Coronary artery (tissue), 2 donors: Measurements from ENCODE around the gene IQCK.

Source experiments
- DNase-seq: peaks from one replicate; pipeline ENCODE4 v3.0.0-alpha.2; 2017; ENCODE audit warnings: low spot score
- H3K27ac ChIP-seq, 2 donors: fragments of 200-600 bp; sonication (generic); one replicate each; pipeline ENCODE4 v1.5.1; 2016 to 2019
- H3K4me3 ChIP-seq: fragments of 200-600 bp; sonication (generic); 2 replicates; pipeline ENCODE4 v1.5.1; 2016; ENCODE audit warnings: mild to moderate bottlenecking, moderate library complexity
- TF ChIP-seq, protein P1 (sequence below): fragments of 200-600 bp; sonication (generic); IDR thresholded peaks from one replicate; pipeline ENCODE4 v1.5.1; 2019; ENCODE audit warnings: antibody characterized with exemption

Gene IQCK

DNA sequence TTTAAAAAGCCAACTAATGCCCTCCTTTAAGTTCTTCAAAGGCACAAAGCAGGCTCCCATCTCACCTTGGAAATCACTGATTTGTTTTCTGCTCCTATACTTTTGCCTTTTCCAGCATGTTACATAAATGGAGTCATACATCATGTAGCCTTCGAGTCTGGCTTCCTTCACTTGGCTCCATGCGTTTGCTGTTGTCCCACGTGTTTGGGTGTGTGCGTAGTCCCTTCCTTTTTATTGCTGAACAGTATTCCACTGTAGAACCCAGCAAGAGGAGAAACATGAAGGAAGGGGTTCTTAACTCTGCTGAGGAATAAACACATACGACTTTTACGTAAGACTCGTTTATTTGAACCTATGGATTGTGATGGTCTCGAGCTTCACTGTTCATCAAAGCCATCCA, 84.5 kb downstream of the IQCK start:
- H3K4me3 ChIP-seq = no peak overlapping the region
- no peak for DNase-seq
- H3K27ac ChIP-seq = no peak overlapping the region
- TF ChIP-seq, protein P1, sequence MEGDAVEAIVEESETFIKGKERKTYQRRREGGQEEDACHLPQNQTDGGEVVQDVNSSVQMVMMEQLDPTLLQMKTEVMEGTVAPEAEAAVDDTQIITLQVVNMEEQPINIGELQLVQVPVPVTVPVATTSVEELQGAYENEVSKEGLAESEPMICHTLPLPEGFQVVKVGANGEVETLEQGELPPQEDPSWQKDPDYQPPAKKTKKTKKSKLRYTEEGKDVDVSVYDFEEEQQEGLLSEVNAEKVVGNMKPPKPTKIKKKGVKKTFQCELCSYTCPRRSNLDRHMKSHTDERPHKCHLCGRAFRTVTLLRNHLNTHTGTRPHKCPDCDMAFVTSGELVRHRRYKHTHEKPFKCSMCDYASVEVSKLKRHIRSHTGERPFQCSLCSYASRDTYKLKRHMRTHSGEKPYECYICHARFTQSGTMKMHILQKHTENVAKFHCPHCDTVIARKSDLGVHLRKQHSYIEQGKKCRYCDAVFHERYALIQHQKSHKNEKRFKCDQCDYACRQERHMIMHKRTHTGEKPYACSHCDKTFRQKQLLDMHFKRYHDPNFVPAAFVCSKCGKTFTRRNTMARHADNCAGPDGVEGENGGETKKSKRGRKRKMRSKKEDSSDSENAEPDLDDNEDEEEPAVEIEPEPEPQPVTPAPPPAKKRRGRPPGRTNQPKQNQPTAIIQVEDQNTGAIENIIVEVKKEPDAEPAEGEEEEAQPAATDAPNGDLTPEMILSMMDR = no peak

DNA sequence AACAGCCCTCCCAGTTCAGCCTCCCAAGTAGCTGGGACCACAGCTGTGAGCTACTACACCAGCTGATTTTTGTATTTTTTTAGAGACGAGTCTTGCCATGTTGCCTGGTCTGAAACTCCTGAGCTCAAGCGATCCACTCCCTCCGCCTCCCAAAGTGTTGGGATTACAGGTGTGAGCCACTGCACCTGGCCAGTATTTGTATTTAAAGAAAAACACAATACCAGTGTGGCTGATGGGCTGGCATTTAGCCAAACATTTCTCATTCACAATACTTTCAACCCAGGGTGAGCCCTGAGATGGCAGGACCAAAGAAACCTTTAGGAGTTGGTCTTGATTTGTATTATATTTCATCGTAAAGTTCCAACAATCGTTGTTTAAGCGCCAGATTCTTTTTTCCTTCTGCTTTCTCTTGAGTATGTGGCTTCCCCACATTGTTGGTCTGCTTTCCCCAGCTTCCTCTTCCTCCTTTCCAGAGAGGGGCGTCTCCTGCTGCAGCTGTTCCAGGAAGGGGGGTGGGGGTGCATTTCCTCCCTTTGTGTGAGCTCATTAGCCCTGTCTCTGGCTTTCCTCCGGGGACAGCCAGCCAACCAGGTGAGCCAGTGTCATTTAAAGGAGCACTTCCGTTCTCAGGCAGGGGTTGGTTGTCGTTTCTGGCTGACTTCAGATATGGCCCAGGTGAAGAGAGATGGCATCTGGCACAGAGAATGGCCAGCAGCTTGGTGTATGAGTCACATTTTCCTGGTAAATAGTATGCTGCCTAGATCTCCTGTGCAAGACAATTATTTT, 86.7 kb downstream of the IQCK start:
- peak overlapping the region in 1 of 2 donors; percentile 69 for H3K27ac ChIP-seq
- H3K4me3 ChIP-seq = no peak overlapping the region
- DNase-seq = no peak
- TF ChIP-seq, protein P1 = no peak

DNA sequence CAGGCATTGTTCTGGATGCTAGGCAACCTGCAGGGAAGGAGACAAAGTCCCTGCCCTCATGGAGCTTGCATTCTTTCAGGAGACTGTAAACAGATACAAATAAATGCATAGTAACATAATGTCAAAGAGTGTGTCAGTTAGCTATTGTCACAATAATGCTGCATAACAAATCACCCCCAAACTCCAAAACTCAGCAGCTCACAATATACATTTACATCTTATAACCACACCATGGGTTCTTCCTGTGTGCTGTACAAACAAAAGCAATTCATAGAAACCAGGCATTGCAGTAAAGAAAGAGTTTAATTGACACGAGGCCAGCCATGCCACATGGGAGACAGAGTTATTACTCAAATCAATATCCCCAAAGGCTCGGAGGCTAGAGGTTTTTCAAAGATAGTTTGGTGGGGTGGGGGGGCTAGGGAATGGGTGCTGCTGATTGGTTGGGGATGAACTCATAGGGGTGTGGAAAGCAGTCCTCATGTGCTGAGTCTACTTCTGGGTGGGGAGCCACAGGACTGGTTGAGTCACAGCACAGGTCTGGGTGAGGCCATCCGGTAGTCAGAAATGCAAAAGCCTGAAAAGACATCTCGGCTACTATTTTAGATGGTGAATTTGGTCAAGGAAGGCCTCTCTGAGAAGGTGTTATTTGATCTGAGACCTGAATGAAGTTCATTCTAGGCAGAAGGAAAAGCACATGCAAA, 87.5 kb downstream of the IQCK start:
- Histone ChIP-seq H3K27ac (no peak overlapping the region), H3K4me3 (no peak overlapping the region)
- TF ChIP-seq, protein P1 = no peak
- no peak for DNase-seq

GRCh38 chr16:19808061-19808641, 90.1 kb downstream of the IQCK start:
- H3K4me3 ChIP-seq = no peak overlapping the region
- peak overlapping the region; percentile 38 to 59 for H3K27ac ChIP-seq
- TF ChIP-seq, protein P1 = no peak
- DNase-seq = no peak

DNA sequence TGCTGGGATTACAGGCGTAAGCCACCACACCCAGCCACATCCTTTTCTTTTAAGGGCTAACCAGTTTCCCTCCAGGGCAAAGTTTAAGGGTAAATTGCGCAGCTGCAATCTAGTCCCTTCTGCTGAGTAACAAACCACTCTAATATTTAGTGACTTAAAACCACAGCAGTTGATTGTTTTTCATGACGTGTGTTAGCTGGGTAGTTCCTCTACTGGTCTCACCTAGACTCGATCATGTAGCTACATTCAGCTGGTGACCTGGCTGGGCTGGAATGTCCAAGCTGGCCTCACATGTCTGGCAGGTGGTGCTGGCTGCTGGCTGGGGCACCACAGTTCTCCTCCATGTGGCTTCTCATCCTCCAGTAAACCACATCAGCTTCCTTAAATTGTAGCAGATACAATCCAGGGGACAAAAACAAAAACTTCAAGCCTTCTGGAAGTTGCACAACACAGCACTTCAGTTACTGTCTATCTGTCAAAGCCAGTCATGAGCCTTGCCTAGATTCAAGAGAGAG, 91.1 kb downstream of the IQCK start:
- Histone ChIP-seq H3K27ac (peak overlapping the region in 1 of 2 donors; percentile 59), H3K4me3 (no peak overlapping the region)
- DNase-seq = no peak
- TF ChIP-seq, protein P1 = no peak

DNA sequence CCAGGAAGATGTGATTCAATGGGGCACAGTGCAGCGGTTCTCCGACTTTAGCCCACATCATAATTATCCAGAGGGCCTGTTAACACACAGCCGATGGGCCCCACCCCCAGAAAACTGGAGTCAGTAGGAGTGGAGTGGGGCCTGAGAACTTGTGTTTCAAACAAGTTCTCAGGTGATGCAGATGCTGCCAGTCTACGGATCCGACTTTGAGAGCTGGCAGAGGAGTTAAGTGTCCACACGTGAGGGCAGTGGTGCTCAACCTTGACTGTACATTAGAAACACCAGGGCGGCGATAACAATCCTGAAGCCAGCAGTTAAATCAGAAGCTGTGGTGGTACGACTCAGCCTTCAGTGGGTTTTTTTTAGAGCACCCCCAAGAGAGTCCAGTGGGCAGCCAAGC, 91.6 kb downstream of the IQCK start:
- DNase-seq = no peak
- TF ChIP-seq, protein P1 = no peak
- Histone ChIP-seq H3K4me3 (no peak overlapping the region), H3K27ac (peak overlapping the region in 1 of 2 donors; percentile 59)
